Breast epithelium (tissue), 3 donors: ENCODE results near the gene RBM17.

Source experiments
- CTCF ChIP-seq, 3 donors: fragments of 450-650 bp; IDR thresholded peaks; one replicate each; pipeline ENCODE4 v1.5.1; 2016 to 2017; ENCODE audit warnings: antibody characterized with exemption in 3 of 3, mild to moderate bottlenecking in 3 of 3, moderate library complexity in 3 of 3
- POLR2A ChIP-seq: fragments of 450-650 bp; IDR thresholded peaks from one replicate; pipeline ENCODE4 v1.6.1; 2016; ENCODE audit warnings: antibody characterized with exemption, mild to moderate bottlenecking, moderate library complexity

- TF ChIP-seq CTCF (IDR thresholded peaks at IDR 0.05) (no peak), POLR2A (no peak)
Observed at GRCh38 chr10:6072215-6072934, 16.5 kb upstream of the RBM17 start.
